AG04450 (cell line): ENCODE measurements around the gene METTL27. TPM values are rescaled to one million over a fixed set of nuclear protein-coding genes. Genes with fewer than 3 reads are reported as not detected.

ENCODE experiments used
- CTCF ChIA-PET: fragments of 300-600, 350-600 bp; formaldehyde crosslinking; extraction: SDS; loops from one replicate; lab custom pipeline; 2022; ENCODE audit warnings: antibody characterized with exemption, inconsistent platforms; lab: Charles Lee
- POLR2A ChIA-PET: fragments of 350-600 bp; formaldehyde crosslinking; extraction: SDS; loops from one replicate; lab custom pipeline; 2021; ENCODE audit warnings: antibody characterized with exemption, inconsistent platforms; lab: Yijun Ruan, JAX
- DNase-seq: peaks from one replicate; pipeline ENCODE4 v3.0.0-alpha.2; 2011; ENCODE audit warnings: low read depth, low spot score
- H3K27ac ChIP-seq: one replicate; pipeline ENCODE4 v1.5.1; 2012; ENCODE audit warnings: low read depth, low read length, control low read depth
- H3K27me3 ChIP-seq: one replicate; pipeline ENCODE4 v1.6.0; 2012; ENCODE audit warnings: low read length; ENCODE audit not compliant: control insufficient read depth, insufficient read depth
- H3K4me3 ChIP-seq: 2 replicates; pipeline ENCODE4 v1.5.1; 2011; ENCODE audit warnings: mild to moderate bottlenecking, low read depth, low read length, control low read depth
- H3K9me3 ChIP-seq: 2 replicates; pipeline ENCODE4 v1.5.1; 2012; ENCODE audit warnings: low read length; ENCODE audit not compliant: control insufficient read depth, insufficient read depth
- polyA plus RNA-seq: library from polyadenylated mRNA; depleted of rRNA; stranded (reverse); fragments of >200 nt; gene quantifications from 2 replicates; pipeline ENCODE4 v1.2.3, GENCODE V29; 2011
- TF ChIP-seq, protein P1 (sequence below): IDR thresholded peaks from 2 replicates; pipeline ENCODE4 v1.5.1; 2011; ENCODE audit warnings: low read depth, low read length, control low read depth, inconsistent platforms

Gene METTL27
- polyA plus RNA-seq, 1 experiment, result 2.6 TPM

DNA sequence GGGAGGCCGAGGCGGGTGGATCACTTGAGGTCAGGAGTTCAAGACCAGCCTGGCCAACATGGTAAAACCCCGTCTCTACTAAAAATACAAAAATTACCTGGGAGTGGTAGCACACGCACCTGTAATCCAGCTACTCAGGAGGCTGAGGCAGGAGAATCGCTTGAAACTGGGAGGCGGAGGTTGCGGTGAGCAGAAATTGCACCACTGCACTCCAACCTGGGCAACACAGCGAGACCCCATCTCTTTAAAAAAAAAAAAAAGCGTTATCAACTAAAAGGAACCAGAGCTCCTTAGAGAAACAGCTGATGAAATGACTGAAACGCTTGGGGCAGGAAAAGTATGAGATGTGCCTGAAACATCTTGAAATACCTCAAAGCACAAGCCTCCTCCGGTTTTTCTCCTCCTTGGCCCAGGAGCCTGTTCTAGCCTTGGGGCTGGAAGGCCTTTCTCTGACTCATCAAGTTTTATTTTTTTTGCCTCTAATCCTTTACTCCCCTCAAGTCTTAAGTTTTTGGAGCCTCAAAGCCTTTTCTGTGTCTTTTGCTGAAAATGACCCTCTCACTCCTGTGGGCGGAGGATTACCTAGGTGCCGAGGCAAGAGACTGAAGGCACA lies 2.6 kb upstream of the METTL27 start:
- POLR2A ChIA-PET, result no interaction called here
- H3K27ac ChIP-seq, result no peak overlapping the region

DNA sequence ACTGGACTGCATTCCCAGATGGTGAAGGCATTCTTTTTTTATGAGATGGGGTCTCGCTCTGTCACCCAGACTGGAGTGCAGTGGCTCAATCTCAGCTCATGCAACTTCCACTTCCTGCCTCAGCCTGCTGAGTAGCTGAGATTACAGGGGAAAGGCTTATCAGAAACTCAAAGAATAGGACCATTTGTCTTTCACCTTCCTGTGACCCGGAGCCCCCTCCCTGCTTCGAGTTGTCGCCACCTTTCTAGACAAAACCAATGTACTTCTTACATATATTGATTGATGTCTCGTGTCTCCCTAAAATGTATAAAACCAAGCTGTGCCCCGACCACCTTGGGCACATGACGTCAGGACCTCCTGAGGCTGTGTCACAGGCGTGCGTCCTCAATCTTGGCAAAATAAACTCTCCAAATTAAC lies 1.8 kb upstream of the METTL27 start:
- Histone ChIP-seq H3K27me3 (no peaks in the 10 kb centered on the region), H3K9me3 (no peaks in the 10 kb centered on the region; the same call in 1 of the 2 replicates), H3K4me3 (no peak overlapping the region), H3K27ac (no peak overlapping the region)
- ChIA-PET POLR2A (no interaction called here), CTCF (interaction anchor here (1.9 kb wide), 1 partner anchor 237 kb away, joined by 6 read pairs; no protein-coding TSS in a partner anchor)
- TF ChIP-seq, protein P1, sequence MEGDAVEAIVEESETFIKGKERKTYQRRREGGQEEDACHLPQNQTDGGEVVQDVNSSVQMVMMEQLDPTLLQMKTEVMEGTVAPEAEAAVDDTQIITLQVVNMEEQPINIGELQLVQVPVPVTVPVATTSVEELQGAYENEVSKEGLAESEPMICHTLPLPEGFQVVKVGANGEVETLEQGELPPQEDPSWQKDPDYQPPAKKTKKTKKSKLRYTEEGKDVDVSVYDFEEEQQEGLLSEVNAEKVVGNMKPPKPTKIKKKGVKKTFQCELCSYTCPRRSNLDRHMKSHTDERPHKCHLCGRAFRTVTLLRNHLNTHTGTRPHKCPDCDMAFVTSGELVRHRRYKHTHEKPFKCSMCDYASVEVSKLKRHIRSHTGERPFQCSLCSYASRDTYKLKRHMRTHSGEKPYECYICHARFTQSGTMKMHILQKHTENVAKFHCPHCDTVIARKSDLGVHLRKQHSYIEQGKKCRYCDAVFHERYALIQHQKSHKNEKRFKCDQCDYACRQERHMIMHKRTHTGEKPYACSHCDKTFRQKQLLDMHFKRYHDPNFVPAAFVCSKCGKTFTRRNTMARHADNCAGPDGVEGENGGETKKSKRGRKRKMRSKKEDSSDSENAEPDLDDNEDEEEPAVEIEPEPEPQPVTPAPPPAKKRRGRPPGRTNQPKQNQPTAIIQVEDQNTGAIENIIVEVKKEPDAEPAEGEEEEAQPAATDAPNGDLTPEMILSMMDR, result no peak
- no peak for DNase-seq

More for the DNA sequence above, 2.6 kb upstream of the METTL27 start:
- no peaks in the 10 kb centered on the region; the same call in 1 of the 2 replicates for H3K9me3 ChIP-seq
- CTCF ChIA-PET, result interaction anchor here (0.8 to 1.9 kb wide), 2 partner anchors 10 to 238 kb away, joined by 3 to 6 read pairs; no protein-coding TSS in a partner anchor
- H3K4me3 ChIP-seq, result no peak overlapping the region
- peak; percentile 24 for DNase-seq
- no peaks in the 10 kb centered on the region for H3K27me3 ChIP-seq
- TF ChIP-seq, protein P1, result no peak

DNA sequence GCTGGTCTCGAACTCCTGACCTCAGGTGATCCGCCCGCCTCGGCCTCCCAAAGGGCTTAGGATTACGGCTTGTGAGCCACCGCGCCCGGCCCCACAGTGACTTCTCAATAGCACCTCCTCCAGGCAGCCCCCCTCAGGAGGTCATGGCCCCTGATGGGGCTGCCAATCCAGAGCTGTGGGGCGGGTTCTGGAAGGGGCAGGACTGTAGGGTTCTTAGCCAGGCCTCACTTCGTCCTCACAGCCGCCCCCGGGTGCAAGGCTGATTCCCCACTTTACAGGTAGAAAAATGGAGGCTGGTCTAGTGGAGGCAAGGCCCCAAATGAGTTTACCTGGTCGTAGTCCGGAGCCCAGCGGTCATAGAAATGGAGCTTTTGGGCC lies 638 bp downstream of the METTL27 start:
- POLR2A ChIA-PET, result interaction anchor here (1.3 kb wide), 1 partner anchor 9 kb away, joined by 5 read pairs; no protein-coding TSS in a partner anchor
- CTCF ChIA-PET, result interaction anchor here (1.4 to 1.6 kb wide), 2 partner anchors 9 to 13 kb away, joined by 4 to 9 read pairs; no protein-coding TSS in a partner anchor

DNA sequence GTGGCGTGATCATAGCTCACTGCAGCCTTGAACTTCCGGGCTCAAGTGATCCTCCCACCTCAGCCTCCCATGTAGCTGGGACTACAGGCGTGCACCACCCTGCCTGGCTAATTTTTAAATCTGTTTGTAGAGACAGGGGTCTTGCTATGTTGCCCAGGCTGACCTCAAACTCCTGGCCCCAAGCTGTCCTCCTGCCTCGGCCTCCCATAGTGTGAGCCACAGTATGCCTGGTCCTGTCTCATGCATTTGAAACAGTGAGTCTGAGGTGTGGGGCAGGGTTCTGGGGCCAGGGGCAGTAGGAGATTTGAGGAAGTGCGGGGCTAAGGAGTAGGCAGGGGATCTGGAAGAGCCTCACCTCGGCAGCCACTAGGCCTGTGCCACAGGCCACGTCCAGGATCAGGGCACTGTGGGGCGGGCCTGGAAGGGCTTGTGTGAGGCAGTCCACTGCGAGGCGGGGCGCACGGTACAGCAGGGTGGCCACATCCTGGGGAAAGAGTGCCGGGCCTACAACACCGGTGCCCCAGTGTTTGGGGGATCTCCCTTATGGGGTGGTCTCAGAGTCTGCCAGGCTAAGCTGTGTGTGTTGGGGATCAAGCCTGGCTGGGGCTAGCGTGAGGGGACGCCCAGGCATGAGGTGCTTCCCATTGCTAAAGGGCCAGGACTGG lies 1.5 kb downstream of the METTL27 start:
- ChIA-PET CTCF (interaction anchor here (1.0 kb wide), 1 partner anchor 14 kb away, joined by 5 read pairs; no protein-coding TSS in a partner anchor), POLR2A (no interaction called here)
- DNase-seq, result no peak
- Histone ChIP-seq H3K4me3 (no peak overlapping the region), H3K27ac (no peak overlapping the region), H3K27me3 (no peaks in the 10 kb centered on the region), H3K9me3 (no peaks in the 10 kb centered on the region; the same call in 1 of the 2 replicates)
- TF ChIP-seq, protein P1, result no peak

More for the DNA sequence above, 638 bp downstream of the METTL27 start:
- no peak overlapping the region for H3K27ac ChIP-seq
- H3K27me3 ChIP-seq, result no peaks in the 10 kb centered on the region
- H3K9me3 ChIP-seq, result no peaks in the 10 kb centered on the region; the same call in 1 of the 2 replicates
- DNase-seq, result no peak
- TF ChIP-seq, protein P1, result no peak
- peak overlapping the region; percentile 75 for H3K4me3 ChIP-seq
